SW 1271 (cell line): ENCODE results near the gene PTHLH.
A peak's percentile ranks its signal among the peaks of the same experiment; 100 is the strongest.

Experiments
- DNase-seq, 2 experiments: peaks; one replicate each; lab custom pipeline; 2025; lab: John Stamatoyannopoulos, UW

The PTHLH gene

GRCh38 chr12:27974735-27975221 lies 2.2 kb upstream of the PTHLH start:
- DNase-seq, result no peak

GRCh38 chr12:27973487-27973890 lies 956 bp upstream of the PTHLH start:
- no peak for DNase-seq

GRCh38 chr12:27971606-27972005 lies 927 bp downstream of the PTHLH start:
- no peak for DNase-seq

- no peak for DNase-seq
Observed at GRCh38 chr12:27971121-27971489, 1.4 kb downstream of the PTHLH start.

- no peak for DNase-seq
Observed at GRCh38 chr12:27970401-27971120, 2.0 kb downstream of the PTHLH start.

- peak; percentile 31 to 89 for DNase-seq
Observed at GRCh38 chr12:27969624-27970400, 2.7 kb downstream of the PTHLH start.

- DNase-seq, result peak in 1 of 2 experiments; percentile 22
Observed at GRCh38 chr12:27968972-27969623, 3.4 kb downstream of the PTHLH start.

GRCh38 chr12:27967551-27968054 lies 4.9 kb downstream of the PTHLH start:
- DNase-seq, result no peak

- peak; percentile 93 to 98 for DNase-seq
Observed at GRCh38 chr12:27966870-27967269, 5.7 kb downstream of the PTHLH start.

GRCh38 chr12:27965966-27966365 lies 6.6 kb downstream of the PTHLH start:
- peak in 1 of 2 experiments; percentile 38 for DNase-seq

- peak in 1 of 2 experiments; percentile 28 for DNase-seq
Observed at GRCh38 chr12:27965411-27965810, 7.1 kb downstream of the PTHLH start.

GRCh38 chr12:27964123-27964522 lies 8.4 kb downstream of the PTHLH start:
- DNase-seq, result no peak

GRCh38 chr12:27960821-27961220 lies 11.7 kb downstream of the PTHLH start:
- DNase-seq, result no peak

GRCh38 chr12:27958675-27959074 lies 13.9 kb downstream of the PTHLH start:
- no peak for DNase-seq

GRCh38 chr12:27957366-27957765 lies 15.2 kb downstream of the PTHLH start:
- no peak for DNase-seq

GRCh38 chr12:27953817-27954216 lies 18.7 kb downstream of the PTHLH start:
- no peak for DNase-seq

GRCh38 chr12:27953348-27953747 lies 19.2 kb downstream of the PTHLH start:
- no peak for DNase-seq

- DNase-seq, result no peak
Observed at GRCh38 chr12:27952510-27952909, 20.0 kb downstream of the PTHLH start.

GRCh38 chr12:27951898-27952297 lies 20.6 kb downstream of the PTHLH start:
- no peak for DNase-seq

- DNase-seq, result no peak
Observed at GRCh38 chr12:27946421-27946820, 26.1 kb downstream of the PTHLH start.

GRCh38 chr12:27940756-27941402 lies 31.7 kb downstream of the PTHLH start:
- DNase-seq, result peak; percentile 28 to 75

- no peak for DNase-seq
Observed at GRCh38 chr12:27940245-27940644, 32.3 kb downstream of the PTHLH start.
